Stimulated activated naive CD8-positive, alpha-beta T cell treated with anti-CD3 and anti-CD28 coated beads, Interleukin-15, amount 100 ng/mL, for 72 hours (primary cell): ENCODE results near the gene DPY19L1.

Source experiments
- ATAC-seq: fragments of 150-1000 bp; cut with Tn5 transposase; 2 replicates; pipeline ENCODE4 v1.10.0; 2021; ENCODE audit warnings: mild to moderate bottlenecking, moderate library complexity
- DNase-seq, 2 donors: peaks; one replicate each; pipeline ENCODE4 v3.0.0; 2021 to 2022
- H3K27ac Mint-ChIP-seq, 2 donors: one replicate each; pipeline ENCODE4 v1.8.0; 2022; ENCODE audit warnings: mild to moderate bottlenecking in 2 of 2, mixed read lengths in 2 of 2, moderate library complexity in 2 of 2
- H3K27me3 Mint-ChIP-seq: one replicate; pipeline ENCODE4 v1.8.0; 2022; ENCODE audit warnings: mixed read lengths
- H3K4me1 Mint-ChIP-seq: one replicate; pipeline ENCODE4 v1.8.0; 2022; ENCODE audit warnings: mild to moderate bottlenecking, mixed read lengths
- H3K4me3 Mint-ChIP-seq, 2 donors: one replicate each; pipeline ENCODE4 v1.8.0; 2022; ENCODE audit warnings: mild to moderate bottlenecking in 2 of 2, mixed read lengths in 2 of 2, moderate library complexity in 1 of 2
- H3K9me3 Mint-ChIP-seq, 2 donors: one replicate each; pipeline ENCODE4 v1.8.0; 2022; ENCODE audit warnings: mixed read lengths in 2 of 2

Gene DPY19L1

DNA sequence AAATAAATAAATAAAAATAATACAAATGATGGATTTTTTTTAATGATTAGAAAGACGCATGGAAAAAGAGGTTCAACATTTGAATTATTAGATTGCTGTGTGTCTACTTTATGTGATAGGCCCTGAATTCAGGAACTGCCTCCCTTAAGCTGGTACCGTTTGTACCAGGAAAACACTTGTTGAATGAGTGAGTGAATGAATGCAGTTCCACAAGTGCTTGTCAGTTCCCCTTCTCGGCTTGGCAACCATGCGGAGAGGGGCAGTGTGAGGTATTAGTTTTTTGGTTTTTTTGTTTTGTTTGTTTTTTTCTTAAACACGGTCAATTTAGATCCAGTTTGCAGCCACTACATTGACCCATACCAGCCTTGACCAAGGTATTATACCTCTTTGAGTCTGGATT lies 2.1 kb upstream of the DPY19L1 start:
- Mint-ChIP-seq H3K27me3 (peaks cover 8% of the 10 kb centered on the region), H3K4me1 (peaks cover 24% of the 10 kb centered on the region), H3K27ac (no peak overlapping the region), H3K9me3 (no peaks in the 10 kb centered on the region), H3K4me3 (no peak overlapping the region)
- no peak for DNase-seq
- no peak for ATAC-seq

DNA sequence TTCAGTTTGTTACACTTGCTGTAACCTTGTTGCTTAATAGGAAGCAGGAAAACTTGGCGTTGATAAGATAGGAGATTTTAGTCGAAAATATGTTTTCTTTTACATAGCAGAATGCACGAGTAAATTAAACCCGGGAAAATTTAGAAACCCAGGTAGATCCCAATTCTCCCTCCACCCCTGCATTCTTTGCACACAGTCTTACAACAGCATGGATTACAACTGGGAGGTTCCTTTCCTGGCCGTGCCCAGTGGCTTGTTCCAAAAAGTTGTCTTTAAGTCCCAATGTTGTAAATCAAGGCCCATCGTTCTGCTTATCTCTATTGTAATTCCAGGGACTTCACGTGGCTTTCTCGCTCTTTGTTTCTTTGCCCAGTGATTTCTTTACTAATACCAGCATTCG lies 1.1 kb upstream of the DPY19L1 start:
- no peak for DNase-seq
- no peak for ATAC-seq
- Mint-ChIP-seq H3K27me3 (peaks cover 8% of the 10 kb centered on the region), H3K9me3 (no peaks in the 10 kb centered on the region), H3K4me3 (peak overlapping the region; percentile 91 to 95), H3K4me1 (peaks cover 24% of the 10 kb centered on the region), H3K27ac (no peak overlapping the region)

GRCh38 chr7:35037526-35038341 lies 449 bp upstream of the DPY19L1 start:
- Mint-ChIP-seq H3K27me3 (peaks cover 6% of the 10 kb centered on the region), H3K4me3 (peak overlapping the region; percentile 91 to 95), H3K27ac (no peak overlapping the region), H3K4me1 (peaks cover 24% of the 10 kb centered on the region), H3K9me3 (no peaks in the 10 kb centered on the region)
- peak; percentile 91 to 92 for DNase-seq
- ATAC-seq = peak; percentile 85

DNA sequence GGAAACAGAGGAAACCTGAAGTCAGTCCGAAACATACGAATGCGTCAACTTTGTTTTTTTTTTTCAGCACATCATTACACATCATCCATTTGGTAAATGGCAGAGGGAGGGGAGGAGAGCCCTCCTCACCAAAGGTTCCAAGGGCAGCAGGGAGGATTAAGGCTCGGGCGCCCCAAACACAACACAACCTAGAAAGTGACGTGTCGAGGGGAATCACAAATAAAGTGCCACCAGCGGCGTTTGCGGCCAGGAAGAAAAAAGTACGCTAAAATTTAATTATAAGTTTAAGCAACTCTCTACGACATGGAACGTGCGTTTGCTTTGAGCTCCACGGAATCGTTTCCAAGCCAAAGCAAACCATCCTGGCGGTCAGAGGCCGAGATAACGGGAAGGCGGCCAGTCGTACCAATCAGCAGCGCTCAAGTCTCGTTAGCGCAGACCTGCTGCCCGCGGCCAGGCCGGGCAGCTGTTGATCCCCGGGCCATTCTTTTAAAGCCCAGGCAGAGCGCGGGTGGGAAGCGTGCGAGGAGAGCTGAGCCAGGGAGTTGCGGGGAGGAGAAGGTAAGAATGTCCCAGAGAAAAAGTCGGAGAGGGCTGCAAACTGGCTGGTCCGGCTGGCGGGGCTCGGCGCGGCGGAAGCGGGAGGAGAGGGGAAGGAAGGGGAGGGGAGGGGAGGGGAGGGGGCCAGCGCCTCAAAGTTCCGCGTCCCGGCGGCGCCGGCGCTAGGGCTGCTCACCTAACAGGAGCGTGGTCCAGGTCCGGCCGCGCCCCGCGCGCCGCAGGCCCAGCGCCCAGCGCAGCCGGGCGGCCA lies 719 bp downstream of the DPY19L1 start:
- H3K27me3 Mint-ChIP-seq = no peaks in the 10 kb centered on the region
- DNase-seq (peak; percentile 31 to 39), ATAC-seq (no peak)
- no peaks in the 10 kb centered on the region for H3K9me3 Mint-ChIP-seq
- H3K4me1 Mint-ChIP-seq = peaks cover 24% of the 10 kb centered on the region
- H3K27ac Mint-ChIP-seq = peak overlapping the region; percentile 92
- H3K4me3 Mint-ChIP-seq = peak overlapping the region; percentile 92 to 94

DNA sequence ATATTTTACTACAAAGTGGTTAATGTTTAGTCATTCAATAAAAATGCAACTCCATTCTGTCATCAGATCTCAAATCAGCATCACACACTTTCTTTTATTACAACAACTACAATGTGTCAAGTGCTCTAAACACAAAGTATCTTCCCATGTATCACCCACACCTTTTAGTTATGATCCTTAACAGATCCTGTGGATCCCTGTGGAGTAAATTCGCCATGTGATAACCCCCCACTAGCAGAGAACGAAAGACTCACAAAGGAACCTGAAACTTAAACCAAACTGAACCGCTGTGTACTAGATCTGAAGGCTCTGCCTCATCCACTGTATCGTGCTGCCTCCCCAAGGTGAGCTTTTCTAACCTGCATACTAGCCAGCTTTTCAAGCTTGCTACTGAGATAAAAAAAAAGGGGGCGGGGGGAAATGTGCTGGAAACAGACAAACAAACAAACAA lies 1.7 kb downstream of the DPY19L1 start:
- Mint-ChIP-seq H3K4me1 (peaks cover 24% of the 10 kb centered on the region), H3K4me3 (peak overlapping the region; percentile 92 to 94), H3K27ac (peak overlapping the region in 1 of 2 donors; percentile 7), H3K9me3 (no peaks in the 10 kb centered on the region), H3K27me3 (no peaks in the 10 kb centered on the region)
- ATAC-seq = no peak
- peak in 1 of 2 donors; percentile 15 for DNase-seq

DNA sequence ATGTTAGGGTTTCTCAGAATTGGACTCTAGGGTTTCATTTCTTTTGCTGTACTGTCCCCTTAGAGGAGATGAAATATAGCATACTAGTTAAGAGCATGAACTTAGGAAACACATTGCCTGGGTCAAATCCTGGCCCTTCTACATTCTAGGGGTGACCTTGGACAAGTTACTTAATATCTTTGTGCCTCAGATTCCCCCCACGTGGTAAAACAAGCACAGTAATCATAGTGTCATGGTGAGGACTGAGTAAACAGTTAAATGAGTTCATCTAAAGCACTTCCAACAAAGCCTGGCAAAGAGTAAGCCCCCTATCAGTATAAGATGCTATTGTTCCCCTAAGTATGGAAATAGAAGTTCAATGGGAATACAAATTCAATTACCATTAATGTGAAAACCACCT lies 5.1 kb downstream of the DPY19L1 start:
- DNase-seq = no peak
- no peaks in the 10 kb centered on the region for H3K9me3 Mint-ChIP-seq
- H3K27ac Mint-ChIP-seq = no peak overlapping the region
- no peak overlapping the region for H3K4me3 Mint-ChIP-seq
- no peak for ATAC-seq
- no peaks in the 10 kb centered on the region for H3K27me3 Mint-ChIP-seq
- peaks cover 16% of the 10 kb centered on the region for H3K4me1 Mint-ChIP-seq

- Mint-ChIP-seq H3K4me3 (no peak overlapping the region), H3K4me1 (peaks cover 13% of the 10 kb centered on the region), H3K9me3 (no peaks in the 10 kb centered on the region), H3K27me3 (no peaks in the 10 kb centered on the region), H3K27ac (no peak overlapping the region)
- no peak for DNase-seq
- no peak for ATAC-seq
Observed at GRCh38 chr7:35030848-35031247, 6.4 kb downstream of the DPY19L1 start.

DNA sequence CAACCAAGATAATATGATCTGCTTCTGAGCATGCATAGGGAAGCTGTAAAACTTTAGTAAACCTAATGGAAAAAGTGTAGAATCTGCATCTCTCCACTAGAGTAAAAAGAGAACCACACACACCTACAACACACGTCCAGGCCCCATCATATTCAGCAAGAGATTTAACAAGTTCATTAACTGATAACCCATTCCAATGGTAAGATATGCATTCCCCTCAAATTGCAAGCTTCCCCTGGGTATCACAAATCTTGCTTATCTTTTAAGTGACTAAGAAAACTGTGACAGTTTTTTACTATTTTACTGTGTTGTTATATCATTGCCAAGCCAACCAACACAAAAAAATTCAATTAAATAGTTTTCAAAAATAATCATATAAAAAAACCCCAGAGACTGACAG lies 8.0 kb downstream of the DPY19L1 start:
- Mint-ChIP-seq H3K27ac (no peak overlapping the region), H3K4me1 (no peaks in the 10 kb centered on the region), H3K9me3 (no peaks in the 10 kb centered on the region), H3K27me3 (no peaks in the 10 kb centered on the region), H3K4me3 (no peak overlapping the region)
- ATAC-seq (no peak), DNase-seq (no peak)

DNA sequence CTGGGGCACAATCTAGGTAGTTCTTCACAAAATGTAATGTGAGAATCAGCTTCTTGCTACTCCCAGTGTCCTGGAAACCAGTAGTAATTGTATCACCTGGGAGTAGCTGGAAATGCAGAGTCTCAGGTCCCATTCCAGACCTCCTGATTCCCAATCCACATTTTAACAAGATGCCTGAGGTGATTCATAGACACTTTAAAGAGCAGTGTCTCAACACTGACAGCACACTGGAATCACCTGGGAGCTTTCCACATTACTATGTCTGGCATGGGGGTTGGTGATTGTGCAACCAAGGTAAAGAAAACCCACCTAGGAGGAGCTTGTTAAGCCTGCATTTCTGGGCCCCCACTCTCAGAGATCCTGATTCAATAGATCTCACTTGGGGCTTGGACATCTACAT lies 11.1 kb downstream of the DPY19L1 start:
- DNase-seq = no peak
- ATAC-seq = no peak
- peak overlapping the region; percentile 27 to 30 for H3K27ac Mint-ChIP-seq
- no peaks in the 10 kb centered on the region for H3K4me1 Mint-ChIP-seq
- H3K4me3 Mint-ChIP-seq = no peak overlapping the region
- no peaks in the 10 kb centered on the region for H3K9me3 Mint-ChIP-seq
- no peaks in the 10 kb centered on the region for H3K27me3 Mint-ChIP-seq

- Mint-ChIP-seq H3K4me1 (no peaks in the 10 kb centered on the region), H3K27me3 (no peaks in the 10 kb centered on the region), H3K27ac (no peak overlapping the region), H3K4me3 (no peak overlapping the region), H3K9me3 (no peaks in the 10 kb centered on the region)
- no peak for ATAC-seq
- DNase-seq = no peak
Observed at GRCh38 chr7:35025369-35025870, 11.9 kb downstream of the DPY19L1 start.

DNA sequence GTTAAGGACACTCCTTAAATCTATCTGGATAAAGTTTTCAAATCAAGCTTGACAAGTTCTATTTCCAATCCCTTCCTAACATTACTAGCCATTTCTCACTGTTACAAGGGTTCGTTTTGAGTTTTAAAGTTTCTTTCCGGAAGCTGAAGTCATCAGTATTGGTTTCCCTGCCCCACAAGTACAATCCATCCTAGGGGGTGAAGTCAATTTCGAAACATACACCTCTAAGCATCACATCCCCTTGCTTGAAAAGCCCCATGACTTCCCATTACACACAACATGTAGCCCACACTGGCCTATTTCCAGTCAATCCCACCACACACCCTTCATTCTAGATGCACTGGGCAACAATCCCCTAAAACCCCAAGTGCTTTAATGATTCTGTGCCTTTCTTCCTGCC lies 13.0 kb downstream of the DPY19L1 start:
- Mint-ChIP-seq H3K27me3 (no peaks in the 10 kb centered on the region), H3K4me1 (no peaks in the 10 kb centered on the region), H3K9me3 (no peaks in the 10 kb centered on the region), H3K4me3 (no peak overlapping the region), H3K27ac (no peak overlapping the region)
- DNase-seq = no peak
- ATAC-seq = peak; percentile 39

GRCh38 chr7:35022725-35023124 lies 14.6 kb downstream of the DPY19L1 start:
- Mint-ChIP-seq H3K27ac (no peak overlapping the region), H3K27me3 (no peaks in the 10 kb centered on the region), H3K4me3 (no peak overlapping the region), H3K4me1 (no peaks in the 10 kb centered on the region), H3K9me3 (no peaks in the 10 kb centered on the region)
- no peak for ATAC-seq
- no peak for DNase-seq

DNA sequence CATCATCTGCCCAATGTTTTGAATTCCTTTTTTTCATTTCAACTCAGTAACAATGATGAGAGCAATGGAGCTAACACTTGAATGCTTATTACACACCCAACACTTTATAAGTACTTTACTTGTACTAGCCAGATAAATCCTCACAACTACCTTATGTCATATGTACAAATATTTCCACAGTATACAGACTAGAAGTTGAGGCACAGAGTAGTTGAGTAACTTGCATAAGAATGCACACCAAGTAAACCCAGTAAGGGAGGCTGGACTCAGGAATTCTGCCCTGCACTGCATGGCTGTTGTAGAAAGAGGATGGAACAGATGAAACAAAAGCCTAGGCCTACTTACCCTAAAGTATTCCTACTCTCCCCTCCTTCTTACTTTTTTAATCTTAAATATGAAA lies 15.8 kb downstream of the DPY19L1 start:
- Mint-ChIP-seq H3K27ac (no peak overlapping the region), H3K4me1 (no peaks in the 10 kb centered on the region), H3K4me3 (no peak overlapping the region), H3K27me3 (no peaks in the 10 kb centered on the region), H3K9me3 (no peaks in the 10 kb centered on the region)
- no peak for ATAC-seq
- DNase-seq = no peak

DNA sequence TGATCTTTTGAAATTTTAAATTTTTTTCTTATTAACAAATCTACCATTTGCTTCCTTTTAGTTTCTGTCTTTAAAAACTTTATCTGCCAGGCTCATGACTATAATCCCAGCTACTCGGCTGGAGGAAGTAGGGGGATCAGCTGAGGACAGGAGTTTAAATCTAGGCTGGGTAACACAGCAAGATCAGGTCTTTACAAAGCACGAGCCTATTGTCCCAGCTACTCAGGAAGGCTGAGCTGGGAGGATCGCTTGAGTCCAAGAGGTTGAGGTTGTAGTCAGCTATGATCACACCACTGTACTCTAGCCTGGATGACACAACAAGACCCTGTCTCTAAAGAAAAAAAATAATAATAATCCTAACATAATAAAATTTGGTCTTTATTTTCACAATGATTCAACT lies 17.5 kb downstream of the DPY19L1 start:
- Mint-ChIP-seq H3K4me3 (no peak overlapping the region), H3K27me3 (no peaks in the 10 kb centered on the region), H3K4me1 (no peaks in the 10 kb centered on the region), H3K27ac (no peak overlapping the region), H3K9me3 (no peaks in the 10 kb centered on the region)
- ATAC-seq = no peak
- DNase-seq = no peak

GRCh38 chr7:35019179-35019729 lies 18.0 kb downstream of the DPY19L1 start:
- no peak for ATAC-seq

More at GRCh38 chr7:35019179-35019729, 18.0 kb downstream of the DPY19L1 start:
- DNase-seq = no peak
- Mint-ChIP-seq H3K4me3 (no peak overlapping the region), H3K27ac (no peak overlapping the region), H3K27me3 (no peaks in the 10 kb centered on the region), H3K9me3 (no peaks in the 10 kb centered on the region), H3K4me1 (no peaks in the 10 kb centered on the region)
